COR-L47 (cell line): ENCODE results near the gene RPRD1A.
"Not testable (repeated sequence)": the region's sequence is repeated elsewhere in the genome, so short reads cannot be mapped to it uniquely, and the experiment has no call there.

Source experiments
- DNase-seq: peaks from one replicate; lab custom pipeline; 2025; lab: John Stamatoyannopoulos, UW

Gene RPRD1A

DNA sequence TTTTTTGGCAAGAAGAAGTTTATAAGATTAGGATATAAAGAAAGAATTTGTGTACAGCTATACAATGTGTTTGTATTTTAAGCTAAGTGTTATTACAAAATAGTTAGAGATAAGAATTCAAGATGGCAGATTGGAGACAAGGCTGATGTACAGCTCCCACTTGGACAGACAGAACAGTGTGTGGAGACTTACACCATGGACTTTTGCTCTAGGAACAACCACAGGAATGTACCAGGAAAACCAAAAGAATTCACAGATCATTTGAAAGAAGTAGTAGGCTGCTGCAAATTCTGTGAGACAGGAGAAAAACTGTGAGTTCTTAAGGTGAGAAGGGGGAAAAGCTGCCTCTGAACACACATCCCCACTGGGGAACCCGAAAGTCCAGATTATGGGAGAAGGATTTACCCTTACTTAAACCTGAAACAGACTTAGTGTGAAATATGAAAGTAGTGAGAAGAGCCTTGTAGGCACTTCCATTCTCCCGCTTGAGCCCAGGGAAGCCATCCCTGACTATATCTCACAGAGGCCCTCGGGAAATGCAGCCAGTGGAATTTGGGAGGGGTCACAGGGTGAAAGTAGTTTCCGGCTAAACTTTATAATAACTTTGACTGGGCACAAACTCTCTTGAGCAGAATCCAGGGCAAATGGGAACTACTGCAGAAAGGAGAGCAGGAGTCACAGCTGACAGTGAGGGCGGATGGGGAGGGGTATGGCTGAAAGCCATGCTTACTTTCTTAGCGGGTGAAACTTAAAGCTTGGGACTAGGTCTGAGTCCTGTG is 11.6 kb upstream of the RPRD1A start:
- no peak for DNase-seq

- DNase-seq, result not testable (repeated sequence)
Observed at GRCh38 chr18:36077764-36078163, 10.4 kb upstream of the RPRD1A start.

- DNase-seq, result no peak
Observed at GRCh38 chr18:36075862-36076587, 8.7 kb upstream of the RPRD1A start.

DNA sequence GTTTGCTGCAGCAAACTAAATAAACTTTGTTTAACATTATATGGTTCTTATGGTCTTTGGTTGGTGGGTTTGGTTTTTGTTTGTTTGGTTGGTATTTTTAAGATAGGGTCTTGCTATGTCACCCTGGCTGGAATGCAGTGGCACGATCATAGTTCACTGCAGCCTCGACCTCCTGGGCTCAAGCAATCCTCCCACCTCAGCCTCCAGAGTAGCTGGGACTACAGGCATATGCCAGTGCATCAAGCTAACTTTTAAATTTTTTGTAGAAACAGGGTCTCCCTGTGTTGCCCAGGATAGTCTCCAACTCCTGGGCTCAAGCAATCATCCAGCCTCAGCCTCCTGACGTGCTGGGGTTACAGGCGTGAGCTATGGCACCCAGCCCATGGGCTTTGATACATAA is 7.1 kb upstream of the RPRD1A start:
- DNase-seq, result no peak

- peak; percentile 23 for DNase-seq
Observed at GRCh38 chr18:36073676-36074075, 6.3 kb upstream of the RPRD1A start.

GRCh38 chr18:36072406-36072805 is 5.0 kb upstream of the RPRD1A start:
- not testable (repeated sequence) for DNase-seq

DNA sequence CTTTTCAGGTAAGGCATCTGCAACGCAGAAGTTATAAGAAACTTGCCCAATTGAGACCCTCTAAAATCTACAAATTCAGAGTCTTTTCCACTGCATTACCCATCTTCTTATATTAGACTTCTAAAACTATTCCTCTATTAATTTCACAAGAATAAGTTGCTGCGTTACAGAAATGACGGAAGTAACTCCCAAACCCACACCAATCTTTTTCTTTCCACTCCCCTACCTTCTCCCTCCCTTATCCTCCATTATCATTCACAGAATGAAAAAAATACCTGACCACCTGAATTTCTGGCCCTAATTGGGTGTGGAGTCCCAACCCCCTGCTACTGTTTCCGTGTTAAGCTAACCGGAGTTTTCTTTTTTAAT is 689 bp downstream of the RPRD1A start:
- DNase-seq, result no peak

DNA sequence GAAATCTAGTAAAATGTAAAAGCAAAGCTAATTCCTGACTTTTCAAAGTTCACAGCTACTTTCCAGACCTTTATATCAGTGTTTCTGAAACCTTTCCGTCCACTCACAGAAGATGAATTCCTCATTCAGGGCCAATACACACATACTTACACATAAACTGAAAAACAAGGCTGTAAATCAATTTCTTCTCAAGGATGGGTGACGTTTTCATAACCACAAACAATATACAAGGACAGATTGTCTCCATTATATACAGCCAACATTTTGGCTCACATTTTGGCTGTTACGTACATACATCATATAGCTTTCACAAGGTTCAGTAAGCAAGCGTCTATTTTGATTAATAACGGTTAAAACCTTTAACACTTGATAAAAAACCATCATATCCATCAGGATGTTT is 1.4 kb downstream of the RPRD1A start:
- no peak for DNase-seq

DNA sequence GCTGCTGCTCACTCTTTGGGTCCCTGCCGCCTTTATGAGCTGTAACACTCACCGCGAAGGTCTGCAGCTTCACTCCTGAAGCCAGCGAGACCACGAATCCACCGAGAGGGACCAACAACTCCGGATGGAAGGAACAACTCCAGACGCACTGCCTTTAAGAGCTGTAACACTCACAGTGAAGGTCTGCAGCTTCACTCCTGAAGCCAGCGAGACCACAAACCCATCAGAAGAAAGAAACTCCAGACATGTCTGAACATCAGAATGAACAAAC is 2.6 kb downstream of the RPRD1A start:
- DNase-seq, result not testable (repeated sequence)

DNA sequence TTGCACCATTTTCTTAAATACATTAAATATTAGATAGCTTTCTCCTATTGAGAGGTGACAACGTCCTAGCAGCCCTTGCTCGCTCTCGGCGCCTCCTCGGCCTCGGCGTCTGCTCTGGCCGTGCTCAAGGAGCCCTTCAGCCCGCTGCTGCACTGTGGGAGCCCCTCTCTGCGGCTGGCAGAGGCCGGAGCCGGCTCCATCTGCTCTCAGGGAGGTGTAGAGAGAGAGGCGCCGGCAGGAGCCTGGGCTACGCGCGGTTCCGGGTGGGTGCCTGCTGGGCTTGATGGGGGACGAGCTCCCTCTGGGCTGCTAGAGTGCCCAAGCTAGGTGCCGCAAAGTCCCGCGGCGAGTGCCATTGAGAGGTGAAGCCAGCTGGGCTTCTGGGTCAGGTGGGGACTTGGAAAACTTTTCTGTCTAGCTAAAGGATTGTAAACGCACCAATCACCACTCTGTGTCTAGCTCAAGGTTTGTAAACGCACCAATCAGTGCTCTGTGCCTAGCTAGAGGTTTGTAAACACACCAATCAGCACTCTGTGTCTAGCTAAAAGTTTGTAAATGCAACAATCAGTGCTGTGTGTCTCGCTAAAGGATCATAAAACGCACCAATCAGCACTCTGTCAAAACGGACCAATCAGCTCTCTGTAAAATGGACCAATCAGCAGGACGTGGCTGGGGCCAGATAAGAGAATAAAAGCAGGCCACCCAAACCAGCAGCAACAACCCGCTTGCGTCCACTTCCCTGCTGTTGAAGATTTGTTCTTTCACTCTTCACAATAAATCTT is 3.1 kb downstream of the RPRD1A start:
- DNase-seq, result no peak

- DNase-seq, result no peak
Observed at GRCh38 chr18:36058674-36059073, 8.7 kb downstream of the RPRD1A start.

DNA sequence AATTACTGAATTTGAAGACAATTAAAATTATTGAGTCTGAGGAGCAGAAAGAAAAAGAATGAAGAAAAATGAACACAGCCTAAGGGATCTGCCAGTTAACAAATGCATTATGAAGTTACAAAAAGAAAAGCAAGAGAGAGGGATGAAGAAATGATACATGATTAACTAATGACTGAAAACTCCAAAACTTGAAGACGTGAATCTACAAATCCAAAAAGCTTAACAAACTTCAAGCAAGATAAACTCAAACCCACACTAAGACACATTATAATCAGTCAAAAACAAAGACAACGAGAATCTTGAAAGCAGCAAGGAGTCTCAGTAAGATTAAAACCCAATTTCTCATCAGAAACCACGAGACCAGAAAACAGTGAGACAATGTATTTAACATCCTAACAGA is 15.6 kb downstream of the RPRD1A start:
- no peak for DNase-seq

GRCh38 chr18:36050479-36050878 is 16.9 kb downstream of the RPRD1A start:
- no peak for DNase-seq

- DNase-seq, result no peak
Observed at GRCh38 chr18:36047521-36047920, 19.8 kb downstream of the RPRD1A start.

GRCh38 chr18:36046898-36047297 is 20.5 kb downstream of the RPRD1A start:
- DNase-seq, result no peak

- DNase-seq, result no peak
Observed at GRCh38 chr18:36045241-36045991, 21.9 kb downstream of the RPRD1A start.

- DNase-seq, result no peak
Observed at GRCh38 chr18:36043153-36043552, 24.2 kb downstream of the RPRD1A start.

DNA sequence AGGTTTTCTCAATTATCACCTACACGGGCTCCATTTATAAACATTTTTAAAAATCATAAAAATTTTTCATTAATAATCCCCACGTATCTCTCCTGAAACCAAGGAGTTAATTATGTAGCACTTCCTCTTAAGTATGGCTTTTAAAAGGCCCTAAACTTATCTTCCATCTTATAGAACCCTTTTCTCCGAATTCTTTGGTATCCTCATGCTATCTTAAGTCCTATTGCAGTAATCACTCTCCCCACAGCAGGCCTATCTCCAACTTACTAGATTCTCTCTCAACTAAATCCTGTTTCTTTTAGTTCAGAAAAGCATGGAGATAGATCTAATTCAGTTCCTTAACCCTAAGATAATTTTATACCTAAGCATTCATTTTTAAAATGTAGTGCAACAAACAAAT is 26.2 kb downstream of the RPRD1A start:
- no peak for DNase-seq

GRCh38 chr18:36038102-36038663 is 29.2 kb downstream of the RPRD1A start:
- DNase-seq, result no peak

GRCh38 chr18:36035253-36035652 is 32.1 kb downstream of the RPRD1A start:
- peak; percentile 85 for DNase-seq

DNA sequence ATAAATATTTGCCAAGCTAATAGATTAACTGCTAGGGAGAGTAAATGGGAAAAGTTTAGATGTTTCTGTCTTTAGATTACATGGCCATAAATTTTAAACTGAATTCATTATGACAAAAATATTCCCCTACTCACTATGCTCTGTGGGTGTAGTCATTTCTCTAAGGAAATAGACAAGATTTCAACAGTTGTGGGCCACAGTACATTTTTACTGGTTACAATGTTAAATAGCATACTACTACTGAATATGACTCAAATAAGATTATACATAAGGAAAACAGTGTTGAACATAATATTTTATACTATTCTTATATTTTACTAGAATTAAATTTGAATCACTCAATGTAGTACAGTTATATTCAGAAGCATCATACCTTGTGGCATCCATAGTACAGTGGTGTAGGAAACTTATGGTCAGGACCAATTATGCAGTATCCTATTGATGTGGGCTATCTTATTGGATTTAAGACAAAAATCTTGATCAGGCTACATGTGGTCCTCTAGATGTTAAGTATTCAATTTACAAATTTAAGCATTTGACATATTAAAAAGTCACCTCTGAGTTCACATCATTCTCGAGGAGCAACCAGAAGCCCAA is 33.0 kb downstream of the RPRD1A start:
- DNase-seq, result no peak

- DNase-seq, result no peak
Observed at GRCh38 chr18:36031903-36032302, 35.5 kb downstream of the RPRD1A start.
